Urinary bladder (tissue), 4 donors: Measurements from ENCODE around the gene GP5. TPM values are rescaled to one million over a fixed set of nuclear protein-coding genes. Genes with fewer than 3 reads are reported as not detected.

Experiments used
- DNase-seq: peaks from one replicate; pipeline ENCODE4 v3.0.0-alpha.2; 2015; ENCODE audit errors: extremely low spot score
- H3K27ac ChIP-seq: one replicate; pipeline ENCODE4 v1.5.1; 2013; ENCODE audit warnings: low read depth, mild to moderate bottlenecking, moderate library complexity
- H3K36me3 ChIP-seq: one replicate; pipeline ENCODE4 v1.6.1; 2013; ENCODE audit warnings: mild to moderate bottlenecking, moderate library complexity; ENCODE audit not compliant: insufficient read depth
- H3K4me1 ChIP-seq: one replicate; pipeline ENCODE4 v1.6.1; 2013; ENCODE audit warnings: mild to moderate bottlenecking, moderate library complexity; ENCODE audit not compliant: insufficient read depth
- H3K4me3 ChIP-seq: one replicate; pipeline ENCODE4 v1.5.1; 2013; ENCODE audit warnings: low read depth, low read length
- WGBS: extraction: QIAGEN DNeasy Blood & Tissue Kit; methylation state at CpG from one replicate; pipeline ENCODE4 v1.1.7; 2013; 5-methylcytosine and 5-hydroxymethylcytosine counted together
- polyA plus RNA-seq: library from polyadenylated mRNA; stranded (reverse); fragments of 200-250 nt; gene quantifications from one replicate; pipeline ENCODE4 v1.2.3, GENCODE V29; 2013
- total RNA-seq: library from RNA; depleted of rRNA; stranded (reverse); fragments of >200 nt; gene quantifications from one replicate; pipeline ENCODE4 v1.2.3, GENCODE V29; 2014
- donor health status: healthy with polysubstance abuse.
- donor health status: healthy.

GP5 gene
- total and polyA plus RNA-seq, 2 donors, result 0.10 to 0.90 TPM

DNA sequence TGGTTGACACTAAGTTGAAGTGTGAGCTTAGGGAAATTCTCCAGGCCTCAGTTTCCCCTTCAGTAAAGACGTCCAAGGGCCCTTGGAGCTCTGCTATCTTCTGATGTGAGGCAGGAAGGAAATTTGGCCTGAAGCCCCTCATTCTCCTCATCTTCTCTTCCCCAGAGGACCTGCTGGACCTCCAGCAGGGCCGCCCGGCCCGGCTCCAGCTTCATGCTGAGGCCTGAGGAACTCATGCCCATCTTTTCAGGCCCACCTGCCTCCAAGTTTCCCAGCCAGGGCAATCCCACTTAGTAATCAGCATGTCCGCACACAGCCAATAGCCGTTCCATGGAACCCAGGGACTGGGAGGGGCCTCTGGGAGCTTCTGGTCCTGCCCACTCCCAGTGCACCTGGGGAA is 33.5 kb downstream of the GP5 start:
- WGBS, result 95% methylated on average over 6 of the region's 6 CpGs
- no peaks in the 10 kb centered on the region for H3K36me3 ChIP-seq
- no peak overlapping the region for H3K4me3 ChIP-seq

GRCh38 chr3:194364652-194365434 is 34.2 kb downstream of the GP5 start:
- Histone ChIP-seq H3K4me1 (no peaks in the 10 kb centered on the region), H3K36me3 (no peaks in the 10 kb centered on the region), H3K27ac (no peak overlapping the region), H3K4me3 (no peak overlapping the region)
- WGBS, result 56% methylated on average over 20 of the region's 20 CpGs
- no peak for DNase-seq

More for the DNA sequence above, 33.5 kb downstream of the GP5 start:
- DNase-seq, result no peak
- Histone ChIP-seq H3K27ac (no peak overlapping the region), H3K4me1 (no peaks in the 10 kb centered on the region)

DNA sequence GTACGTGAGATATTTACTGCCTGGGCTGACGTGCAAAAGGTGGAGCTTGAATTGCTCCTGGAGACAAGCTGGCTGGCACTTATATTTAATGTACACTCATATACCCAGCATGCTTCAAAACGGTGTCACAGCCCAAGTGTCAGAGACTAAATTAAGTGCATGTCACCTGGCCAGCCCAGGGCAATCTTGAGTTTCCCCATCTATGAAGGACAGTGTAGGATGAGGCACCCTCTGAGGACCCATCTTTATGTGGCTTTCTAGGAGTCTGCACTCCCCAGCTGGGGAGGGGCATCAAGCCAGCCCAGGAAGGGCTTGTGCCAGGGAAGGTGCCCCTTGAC is 34.8 kb downstream of the GP5 start:
- H3K36me3 ChIP-seq, result no peaks in the 10 kb centered on the region
- no peak overlapping the region for H3K4me3 ChIP-seq
- no peak for DNase-seq
- H3K4me1 ChIP-seq, result no peaks in the 10 kb centered on the region
- 68% methylated on average over 3 of the region's 3 CpGs for WGBS
- H3K27ac ChIP-seq, result no peak overlapping the region

DNA sequence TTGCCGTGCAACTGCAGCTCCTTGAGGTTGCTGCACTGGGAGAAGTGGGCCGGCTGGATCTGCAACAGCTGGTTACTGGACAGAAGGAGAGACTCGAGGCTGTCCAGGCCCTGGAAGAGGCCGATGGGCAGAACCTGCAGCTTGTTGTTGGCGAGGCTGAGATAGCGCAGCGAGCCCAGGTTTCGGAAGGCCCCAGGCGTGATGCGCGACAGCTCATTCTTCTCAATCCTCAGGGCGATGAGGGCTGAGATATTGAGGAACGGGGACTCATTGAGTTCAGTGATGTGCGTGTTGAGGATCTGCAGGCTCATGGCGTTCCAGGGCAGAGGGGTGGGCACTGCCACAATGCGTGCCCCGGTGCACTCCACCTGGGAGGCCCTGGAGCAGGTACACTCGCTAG is 38.5 kb downstream of the GP5 start:
- 89% methylated on average over 18 of the region's 18 CpGs for WGBS
- no peaks in the 10 kb centered on the region for H3K36me3 ChIP-seq
- DNase-seq, result no peak
- H3K27ac ChIP-seq, result no peak overlapping the region
- H3K4me3 ChIP-seq, result no peak overlapping the region
- no peaks in the 10 kb centered on the region for H3K4me1 ChIP-seq

DNA sequence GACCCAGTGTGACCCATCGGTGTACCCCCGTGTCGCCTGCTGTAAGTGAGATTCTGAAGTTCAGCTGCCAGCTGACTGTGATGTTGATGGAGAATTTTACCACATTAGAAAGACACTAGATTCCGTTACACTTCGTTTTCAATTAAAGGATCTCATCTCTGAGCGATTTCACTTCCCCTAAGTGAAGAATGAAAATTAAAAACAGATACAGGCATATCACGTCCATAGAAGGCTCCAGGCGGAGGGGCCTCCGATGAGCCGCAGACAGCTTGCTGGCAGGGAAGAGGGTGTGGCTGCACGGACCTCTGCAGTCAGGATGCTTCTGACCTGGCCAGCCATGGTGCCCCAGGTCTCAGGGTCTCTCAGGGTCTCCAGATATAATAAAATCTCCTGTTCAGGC is 41.4 kb downstream of the GP5 start:
- 80% methylated on average over 11 of the region's 11 CpGs for WGBS
- H3K27ac ChIP-seq, result no peak overlapping the region
- no peaks in the 10 kb centered on the region for H3K36me3 ChIP-seq
- no peak for DNase-seq
- no peak overlapping the region for H3K4me3 ChIP-seq
- no peaks in the 10 kb centered on the region for H3K4me1 ChIP-seq

DNA sequence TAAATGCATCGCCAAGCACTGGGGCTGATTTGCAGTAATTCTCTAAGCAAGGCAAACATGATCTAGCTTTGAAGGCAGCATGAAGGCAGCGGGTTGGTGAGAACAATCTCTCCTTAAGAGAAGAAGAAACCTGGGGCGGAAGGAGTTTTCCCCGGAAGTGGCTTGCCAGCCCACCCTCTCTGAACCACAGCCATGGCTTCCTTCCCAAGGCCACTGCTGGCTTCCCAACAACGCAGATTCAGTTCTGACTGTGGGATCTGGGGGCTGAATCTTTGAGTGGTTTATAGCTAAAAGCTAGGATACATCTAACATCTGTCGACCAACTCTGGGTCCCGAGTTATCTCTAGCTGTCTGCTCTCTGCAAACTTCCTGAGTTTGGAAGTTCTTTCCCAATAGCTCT is 43.7 kb downstream of the GP5 start:
- DNase-seq, result no peak
- H3K36me3 ChIP-seq, result no peaks in the 10 kb centered on the region
- 50% methylated on average over 7 of the region's 7 CpGs for WGBS
- H3K4me1 ChIP-seq, result no peaks in the 10 kb centered on the region
- H3K4me3 ChIP-seq, result no peak overlapping the region
- no peak overlapping the region for H3K27ac ChIP-seq

- WGBS, result 87% methylated on average over 2 of the region's 2 CpGs
- H3K27ac ChIP-seq, result no peak overlapping the region
- H3K4me3 ChIP-seq, result no peak overlapping the region
- no peaks in the 10 kb centered on the region for H3K36me3 ChIP-seq
- H3K4me1 ChIP-seq, result no peaks in the 10 kb centered on the region
- DNase-seq, result no peak
Measured at GRCh38 chr3:194354315-194354714, 44.8 kb downstream of the GP5 start.

DNA sequence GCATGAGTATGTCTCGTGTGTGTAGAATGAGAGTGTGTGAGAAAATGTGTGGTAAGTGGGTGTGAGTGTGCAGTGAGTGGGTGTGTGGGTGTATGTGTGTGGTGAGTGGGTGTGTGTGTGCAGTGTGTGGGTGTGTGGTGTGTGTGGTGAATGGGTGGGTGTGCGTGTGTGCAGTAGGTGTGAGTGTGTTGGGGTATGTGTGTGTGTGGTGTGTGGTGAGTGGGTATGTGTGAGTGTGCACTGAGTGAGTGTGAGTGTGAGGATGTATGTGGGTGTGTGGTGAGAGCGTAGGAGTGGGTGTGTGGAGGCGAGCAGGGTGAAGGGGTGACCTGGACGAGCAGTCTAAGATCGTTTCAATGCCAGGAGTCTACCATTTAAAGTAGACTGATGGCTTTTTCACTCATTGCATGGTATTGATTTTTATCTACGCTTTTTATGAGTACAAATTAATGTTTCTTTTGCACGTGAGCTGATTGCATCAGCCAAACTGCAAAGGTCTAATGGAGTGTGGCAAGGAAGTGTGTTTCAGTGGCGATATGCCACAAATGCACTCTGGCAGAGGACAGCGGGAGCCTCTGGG is 46.3 kb downstream of the GP5 start:
- Histone ChIP-seq H3K4me1 (no peaks in the 10 kb centered on the region), H3K4me3 (no peak overlapping the region), H3K27ac (no peak overlapping the region), H3K36me3 (no peaks in the 10 kb centered on the region)
- no peak for DNase-seq
- 88% methylated on average over 10 of the region's 10 CpGs for WGBS

- Histone ChIP-seq H3K4me1 (no peaks in the 10 kb centered on the region), H3K4me3 (no peak overlapping the region), H3K27ac (no peak overlapping the region), H3K36me3 (no peaks in the 10 kb centered on the region)
- 90% methylated on average over 14 of the region's 14 CpGs for WGBS
- no peak for DNase-seq
Measured at GRCh38 chr3:194351952-194352536, 47.0 kb downstream of the GP5 start.

DNA sequence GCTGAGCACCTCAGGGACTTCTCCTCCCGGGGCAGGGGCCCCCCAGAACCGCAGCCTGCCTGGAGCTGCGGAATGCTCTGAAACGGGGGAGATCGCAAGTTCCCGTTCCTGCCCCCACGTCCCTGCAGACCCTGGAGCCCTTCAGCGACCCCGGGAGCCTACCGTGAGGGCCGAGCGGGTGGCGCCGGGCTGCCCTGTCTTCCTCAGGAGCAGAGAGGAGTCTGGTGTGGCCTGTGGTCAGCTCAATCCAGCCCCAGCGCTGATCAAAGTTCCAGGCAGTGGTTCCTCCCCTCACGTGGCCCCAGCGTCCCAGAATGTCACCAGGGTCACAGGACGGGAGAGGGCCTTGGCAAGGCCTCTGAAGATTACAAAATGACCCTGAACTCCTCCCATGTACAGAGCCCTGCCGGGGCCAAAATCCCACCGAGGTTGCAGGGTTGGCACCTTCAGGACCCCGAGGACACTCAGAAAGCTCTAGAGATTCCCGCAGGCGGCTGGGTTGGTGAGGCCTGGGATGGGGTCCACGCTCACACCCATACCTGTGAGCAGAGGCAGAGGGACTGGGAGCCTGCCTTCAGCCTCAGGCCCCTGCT is 47.9 kb downstream of the GP5 start, which contains the start of gene CPN2:
Gene CPN2 (minus strand): TSS at position 249 of the 593 bp plus-strand sequence. CDS start 8,626 bp downstream, outside the sequence.
- no peak for DNase-seq
- Histone ChIP-seq H3K36me3 (no peaks in the 10 kb centered on the region), H3K4me3 (no peak within 1 kb of the TSS), H3K4me1 (no peaks in the 10 kb centered on the region), H3K27ac (no peak within 1 kb of the TSS)
- WGBS, result 89% methylated on average over 24 of the region's 24 CpGs

- Histone ChIP-seq H3K4me3 (no peak overlapping the region), H3K4me1 (no peaks in the 10 kb centered on the region), H3K36me3 (no peaks in the 10 kb centered on the region), H3K27ac (no peak overlapping the region)
- DNase-seq, result no peak
- 80% methylated on average over 3 of the region's 3 CpGs for WGBS
Measured at GRCh38 chr3:194350726-194351071, 48.4 kb downstream of the GP5 start.

- Histone ChIP-seq H3K36me3 (no peaks in the 10 kb centered on the region), H3K4me1 (no peaks in the 10 kb centered on the region), H3K27ac (no peak overlapping the region), H3K4me3 (no peak overlapping the region)
- DNase-seq, result no peak
- WGBS, result 70% methylated on average over 6 of the region's 6 CpGs
Measured at GRCh38 chr3:194348354-194348753, 50.7 kb downstream of the GP5 start.

- DNase-seq, result no peak
- Histone ChIP-seq H3K36me3 (no peaks in the 10 kb centered on the region), H3K4me3 (no peak overlapping the region), H3K4me1 (no peaks in the 10 kb centered on the region), H3K27ac (no peak overlapping the region)
- 77% methylated on average over 5 of the region's 5 CpGs for WGBS
Measured at GRCh38 chr3:194346621-194347020, 52.4 kb downstream of the GP5 start.

GRCh38 chr3:194346035-194346434 is 53.0 kb downstream of the GP5 start:
- DNase-seq, result no peak
- Histone ChIP-seq H3K36me3 (no peaks in the 10 kb centered on the region), H3K4me1 (no peaks in the 10 kb centered on the region), H3K27ac (no peak overlapping the region), H3K4me3 (no peak overlapping the region)
- 87% methylated on average over 9 of the region's 9 CpGs for WGBS
